C1 segment of cervical spinal cord (tissue), 14 donors: ENCODE measurements around the gene ST3GAL2.
A peak's percentile ranks its signal among the peaks of the same experiment; 100 is the strongest.

Experiments
- DNase-seq, 14 donors: peaks; one replicate each; lab custom pipeline; 2025; lab: John Stamatoyannopoulos, UW

The ST3GAL2 gene

GRCh38 chr16:70437582-70438557 lies 1.0 kb downstream of the ST3GAL2 start:
- DNase-seq: peak in 2 of 14 donors; percentile 28 to 35

- DNase-seq: no peak
These were observed 1.8 kb downstream of the ST3GAL2 start for GRCh38 chr16:70437017-70437581.

GRCh38 chr16:70434484-70435260 lies 4.2 kb downstream of the ST3GAL2 start:
- DNase-seq: no peak

- DNase-seq: peak in 1 of 14 donors; percentile 37
These were observed 5.3 kb downstream of the ST3GAL2 start for GRCh38 chr16:70433458-70434103.

GRCh38 chr16:70432723-70433457 lies 6.0 kb downstream of the ST3GAL2 start:
- DNase-seq: peak in 1 of 14 donors; percentile 17

GRCh38 chr16:70432356-70432722 lies 6.6 kb downstream of the ST3GAL2 start:
- no peak for DNase-seq

- DNase-seq: peak in 1 of 14 donors; percentile 16
These were observed 8.0 kb downstream of the ST3GAL2 start for GRCh38 chr16:70430667-70431536.

- peak in 1 of 14 donors; percentile 45 for DNase-seq
These were observed 8.8 kb downstream of the ST3GAL2 start for GRCh38 chr16:70429888-70430666.

- peak in 13 of 14 donors; percentile 32 to 93 (median 73) for DNase-seq
These were observed 10.5 kb downstream of the ST3GAL2 start for GRCh38 chr16:70428178-70428998.

GRCh38 chr16:70427786-70428177 lies 11.1 kb downstream of the ST3GAL2 start:
- peak in 1 of 14 donors; percentile 7 for DNase-seq

GRCh38 chr16:70422543-70422942 lies 16.4 kb downstream of the ST3GAL2 start:
- no peak for DNase-seq

GRCh38 chr16:70421473-70422311 lies 17.2 kb downstream of the ST3GAL2 start:
- no peak for DNase-seq

GRCh38 chr16:70421014-70421413 lies 17.9 kb downstream of the ST3GAL2 start:
- DNase-seq: no peak

- no peak for DNase-seq
These were observed 19.2 kb downstream of the ST3GAL2 start for GRCh38 chr16:70419384-70420327.

- no peak for DNase-seq
These were observed 19.9 kb downstream of the ST3GAL2 start for GRCh38 chr16:70418993-70419318.
